ENCODE data around the gene CYP19A1. TPM values are rescaled to one million over a fixed set of nuclear protein-coding genes. Genes with fewer than 3 reads are reported as not detected.

Gene CYP19A1
- total and polyA plus RNA-seq, 3 donors from 2014 or later, result 2.8 to 29.0 (median 3.3) TPM

DNA sequence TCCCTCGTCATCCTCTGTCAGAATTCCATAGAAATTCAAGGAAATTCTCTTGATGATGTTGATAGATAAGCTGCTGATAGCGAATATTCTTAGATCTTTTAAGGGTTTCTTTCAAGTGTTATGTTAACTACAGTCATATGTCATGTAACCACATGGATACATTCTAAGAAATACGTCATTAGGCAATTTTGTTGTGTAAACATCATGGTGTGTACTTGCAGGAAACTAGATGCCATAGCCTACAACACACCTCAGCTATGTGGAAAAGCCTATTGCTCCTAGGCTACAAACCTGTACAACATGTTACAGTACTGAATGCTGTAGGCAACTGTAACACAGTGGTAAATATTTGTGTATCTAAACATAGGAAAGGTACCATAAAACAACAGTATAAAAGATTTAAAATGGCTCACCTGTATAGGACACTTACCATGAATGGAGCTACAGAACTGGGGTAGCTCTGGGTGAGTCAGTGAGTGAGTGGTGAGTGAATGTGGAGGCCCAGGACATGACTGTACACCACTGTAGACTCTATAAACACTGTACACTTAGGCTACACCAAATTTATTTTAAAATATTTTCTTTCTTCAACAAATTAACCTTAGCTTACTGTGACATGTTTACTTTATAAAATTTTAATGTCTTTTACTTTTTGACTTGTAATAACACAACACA, 37.7 kb upstream of the CYP19A1 start:
- H3K4me1 ChIP-seq, result peaks cover 4% of the 10 kb centered on the region
- intact Hi-C loops (cut with DNase I; ENCODE audit: low total_unique reads), result loop anchor here (10.0 kb wide), 1 partner anchor 91 kb away; no protein-coding TSS in a partner anchor
- no peak for DNase-seq
- H3K27ac ChIP-seq, result no peak overlapping the region
- no peak overlapping the region for H3K4me3 ChIP-seq
- H3K27me3 ChIP-seq, result no peaks in the 10 kb centered on the region
- TF ChIP-seq POLR2A (IDR thresholded peaks at IDR 0.05), result no peak
- TF ChIP-seq, protein P1, sequence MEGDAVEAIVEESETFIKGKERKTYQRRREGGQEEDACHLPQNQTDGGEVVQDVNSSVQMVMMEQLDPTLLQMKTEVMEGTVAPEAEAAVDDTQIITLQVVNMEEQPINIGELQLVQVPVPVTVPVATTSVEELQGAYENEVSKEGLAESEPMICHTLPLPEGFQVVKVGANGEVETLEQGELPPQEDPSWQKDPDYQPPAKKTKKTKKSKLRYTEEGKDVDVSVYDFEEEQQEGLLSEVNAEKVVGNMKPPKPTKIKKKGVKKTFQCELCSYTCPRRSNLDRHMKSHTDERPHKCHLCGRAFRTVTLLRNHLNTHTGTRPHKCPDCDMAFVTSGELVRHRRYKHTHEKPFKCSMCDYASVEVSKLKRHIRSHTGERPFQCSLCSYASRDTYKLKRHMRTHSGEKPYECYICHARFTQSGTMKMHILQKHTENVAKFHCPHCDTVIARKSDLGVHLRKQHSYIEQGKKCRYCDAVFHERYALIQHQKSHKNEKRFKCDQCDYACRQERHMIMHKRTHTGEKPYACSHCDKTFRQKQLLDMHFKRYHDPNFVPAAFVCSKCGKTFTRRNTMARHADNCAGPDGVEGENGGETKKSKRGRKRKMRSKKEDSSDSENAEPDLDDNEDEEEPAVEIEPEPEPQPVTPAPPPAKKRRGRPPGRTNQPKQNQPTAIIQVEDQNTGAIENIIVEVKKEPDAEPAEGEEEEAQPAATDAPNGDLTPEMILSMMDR (IDR thresholded peaks at IDR 0.05), result no peak
- no peaks in the 10 kb centered on the region for H3K9me3 ChIP-seq
- no peaks in the 10 kb centered on the region for H3K36me3 ChIP-seq (ENCODE audit: low read depth, missing control alignments)
- WGBS, 2 donors, result 91% methylated on average over 3 of the region's 3 CpGs

DNA sequence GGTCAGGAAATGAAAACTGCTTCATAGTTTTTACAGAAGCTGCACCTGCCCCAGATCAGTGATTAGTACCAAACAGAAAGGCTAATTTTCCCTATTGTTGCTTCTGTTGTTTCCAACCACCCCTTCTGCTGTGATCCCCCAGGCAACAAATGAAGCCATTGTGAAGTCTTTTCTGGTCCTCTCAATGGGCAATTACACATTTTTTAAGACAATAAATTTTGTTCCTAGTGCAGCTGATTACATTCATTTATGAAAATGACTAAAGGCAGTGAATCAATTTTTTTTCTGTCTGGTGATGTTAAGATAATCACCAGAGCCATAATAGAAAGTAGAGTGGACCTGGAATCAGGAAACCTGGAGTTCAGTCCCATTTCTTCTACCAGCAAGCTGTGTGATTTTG, 35.7 kb upstream of the CYP19A1 start:
- TF ChIP-seq, protein P1 (IDR thresholded peaks at IDR 0.05), result no peak
- no peak for TF ChIP-seq POLR2A (IDR thresholded peaks at IDR 0.05)
- H3K27me3 ChIP-seq, result no peaks in the 10 kb centered on the region
- no peaks in the 10 kb centered on the region for H3K36me3 ChIP-seq (ENCODE audit: low read depth, missing control alignments)
- H3K4me1 ChIP-seq, result no peaks in the 10 kb centered on the region
- no peak overlapping the region for H3K27ac ChIP-seq
- DNase-seq, result no peak
- intact Hi-C loops (cut with DNase I; ENCODE audit: low total_unique reads), result loop anchor here (10.0 kb wide), 1 partner anchor 89 kb away; no protein-coding TSS in a partner anchor
- H3K9me3 ChIP-seq, result no peaks in the 10 kb centered on the region
- H3K4me3 ChIP-seq, result no peak overlapping the region

DNA sequence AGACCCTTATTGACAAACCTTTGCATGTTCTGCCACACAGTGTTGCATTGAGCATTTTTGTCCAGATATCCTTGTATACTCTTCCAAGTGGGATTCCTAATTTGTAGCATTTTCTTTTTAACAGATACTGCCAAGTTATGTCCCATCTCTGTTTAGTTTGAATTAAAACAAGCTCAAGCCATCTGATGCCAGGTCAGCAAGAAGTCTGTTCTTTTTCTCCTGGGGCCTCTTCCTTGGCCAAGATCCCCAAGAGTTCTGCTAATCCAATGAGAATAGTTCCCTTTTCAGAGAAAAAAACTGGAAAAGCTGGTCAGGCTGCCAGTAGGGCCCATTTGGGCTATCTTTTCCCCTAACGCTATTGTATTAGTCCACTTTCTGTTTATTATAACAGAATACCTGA, 32.9 kb upstream of the CYP19A1 start:
- Histone ChIP-seq H3K36me3 (ENCODE audit: low read depth, missing control alignments) (no peaks in the 10 kb centered on the region), H3K9me3 (no peaks in the 10 kb centered on the region), H3K4me3 (no peak overlapping the region), H3K4me1 (peaks cover 7% of the 10 kb centered on the region), H3K27me3 (no peaks in the 10 kb centered on the region), H3K27ac (no peak overlapping the region)
- TF ChIP-seq, protein P1 (IDR thresholded peaks at IDR 0.05), result no peak
- TF ChIP-seq POLR2A (IDR thresholded peaks at IDR 0.05), result no peak
- WGBS, 2 donors, result 43 to 61% methylated on average over 1 of the region's 1 CpG
- peak; percentile 46 for DNase-seq
- intact Hi-C loops (cut with DNase I; ENCODE audit: low total_unique reads), result loop anchor here (10.0 kb wide), 1 partner anchor 86 kb away; no protein-coding TSS in a partner anchor

DNA sequence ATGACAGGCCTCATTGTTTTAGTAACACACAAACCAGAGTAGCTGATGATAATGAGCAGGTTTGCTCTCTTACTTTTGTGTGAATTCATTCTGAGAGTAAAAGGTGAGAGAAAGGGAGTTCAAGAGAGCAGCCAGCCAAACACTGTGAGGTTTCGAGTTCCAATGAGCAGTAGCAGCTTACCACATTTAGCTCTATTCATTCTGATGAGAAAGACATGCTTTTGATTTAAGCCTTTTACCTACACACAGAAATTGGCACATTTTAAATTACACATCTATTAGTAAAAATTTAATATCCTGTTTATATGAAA, 31.0 kb upstream of the CYP19A1 start:
- Histone ChIP-seq H3K4me1 (peaks cover 7% of the 10 kb centered on the region), H3K27ac (no peak overlapping the region), H3K36me3 (ENCODE audit: low read depth, missing control alignments) (no peaks in the 10 kb centered on the region), H3K9me3 (no peaks in the 10 kb centered on the region), H3K27me3 (no peaks in the 10 kb centered on the region), H3K4me3 (no peak overlapping the region)
- WGBS, 2 donors, result 57 to 88% methylated on average over 1 of the region's 1 CpG
- TF ChIP-seq, protein P1 (IDR thresholded peaks at IDR 0.05), result no peak
- no peak for TF ChIP-seq POLR2A (IDR thresholded peaks at IDR 0.05)
- no peak for DNase-seq
- intact Hi-C loops (cut with DNase I; ENCODE audit: low total_unique reads), result no loop called here
